ENCODE measurements around the gene MEMO1.

DNA sequence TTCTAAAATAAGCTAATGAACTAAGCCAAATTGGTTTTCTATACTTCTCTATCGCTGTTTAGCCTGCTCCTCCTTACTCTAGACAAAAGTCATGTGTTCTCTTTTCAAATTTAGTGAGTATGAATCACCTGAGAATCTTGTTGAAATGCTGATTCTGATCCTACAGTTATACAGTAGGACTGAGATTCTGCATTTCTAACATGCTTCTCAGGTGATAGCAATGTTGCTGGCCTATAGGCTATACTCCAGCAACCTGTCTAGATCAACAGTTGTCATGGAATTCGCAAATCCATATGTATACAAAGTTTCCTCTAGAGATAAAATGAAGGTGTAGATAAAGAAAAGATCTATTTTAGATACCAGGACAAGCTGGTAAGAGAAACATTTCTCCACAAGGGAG lies 62.9 kb downstream of the MEMO1 start:
- TF ChIP-seq EP300 (IDR thresholded peaks at IDR 0.05) (no peak), POLR2A (IDR thresholded peaks at IDR 0.05) (no peak)
- TF ChIP-seq, protein P1, sequence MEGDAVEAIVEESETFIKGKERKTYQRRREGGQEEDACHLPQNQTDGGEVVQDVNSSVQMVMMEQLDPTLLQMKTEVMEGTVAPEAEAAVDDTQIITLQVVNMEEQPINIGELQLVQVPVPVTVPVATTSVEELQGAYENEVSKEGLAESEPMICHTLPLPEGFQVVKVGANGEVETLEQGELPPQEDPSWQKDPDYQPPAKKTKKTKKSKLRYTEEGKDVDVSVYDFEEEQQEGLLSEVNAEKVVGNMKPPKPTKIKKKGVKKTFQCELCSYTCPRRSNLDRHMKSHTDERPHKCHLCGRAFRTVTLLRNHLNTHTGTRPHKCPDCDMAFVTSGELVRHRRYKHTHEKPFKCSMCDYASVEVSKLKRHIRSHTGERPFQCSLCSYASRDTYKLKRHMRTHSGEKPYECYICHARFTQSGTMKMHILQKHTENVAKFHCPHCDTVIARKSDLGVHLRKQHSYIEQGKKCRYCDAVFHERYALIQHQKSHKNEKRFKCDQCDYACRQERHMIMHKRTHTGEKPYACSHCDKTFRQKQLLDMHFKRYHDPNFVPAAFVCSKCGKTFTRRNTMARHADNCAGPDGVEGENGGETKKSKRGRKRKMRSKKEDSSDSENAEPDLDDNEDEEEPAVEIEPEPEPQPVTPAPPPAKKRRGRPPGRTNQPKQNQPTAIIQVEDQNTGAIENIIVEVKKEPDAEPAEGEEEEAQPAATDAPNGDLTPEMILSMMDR (IDR thresholded peaks at IDR 0.05) = no peak
